Astrocyte (in vitro differentiated cells and primary cell): ENCODE results near the gene NUP133. TPM values are rescaled to one million over a fixed set of nuclear protein-coding genes. Genes with fewer than 3 reads are reported as not detected.
A peak's percentile ranks its signal among the peaks of the same experiment; 100 is the strongest.

Experiments
- DNase-seq: peaks from one replicate; pipeline ENCODE4 v3.0.0-alpha.2; 2010; ENCODE audit warnings: low read depth
- FAIRE-seq: peaks from 2 replicates; lab custom pipeline; 2011; peaks lifted over from hg19 to GRCh38; lab: Jason Lieb, UNC
- H2AFZ ChIP-seq: 2 replicates; pipeline ENCODE4 v1.6.0; 2012; ENCODE audit warnings: low read depth, low read length, inconsistent platforms
- H3K27ac ChIP-seq: 2 replicates; pipeline ENCODE4 v1.5.1; 2011; ENCODE audit warnings: low read depth, low read length, inconsistent platforms
- H3K27me3 ChIP-seq: 2 replicates; pipeline ENCODE4 v1.6.0; 2011; ENCODE audit warnings: low read length, inconsistent platforms; ENCODE audit not compliant: insufficient read depth
- H3K36me3 ChIP-seq: 2 replicates; pipeline ENCODE4 v1.5.1; 2011; ENCODE audit warnings: low read length, inconsistent platforms; ENCODE audit not compliant: insufficient read depth
- H3K4me1 ChIP-seq: 2 replicates; pipeline ENCODE4 v1.5.1; 2011; ENCODE audit warnings: low read length, inconsistent platforms; ENCODE audit not compliant: insufficient read depth
- H3K4me2 ChIP-seq: 2 replicates; pipeline ENCODE4 v1.6.0; 2012; ENCODE audit warnings: low read length, inconsistent platforms
- H3K4me3 ChIP-seq: 2 replicates; pipeline ENCODE4 v1.5.1; 2011; ENCODE audit warnings: low read depth, mild to moderate bottlenecking, low read length, inconsistent platforms; ENCODE audit not compliant: insufficient read depth
- H3K79me2 ChIP-seq: 2 replicates; pipeline ENCODE4 v1.6.0; 2012; ENCODE audit warnings: mild to moderate bottlenecking, low read length, inconsistent platforms; ENCODE audit not compliant: insufficient read depth
- H3K9ac ChIP-seq: 2 replicates; pipeline ENCODE4 v1.6.0; 2012; ENCODE audit warnings: mild to moderate bottlenecking, low read length, inconsistent platforms
- H3K9me3 ChIP-seq: 2 replicates; pipeline ENCODE4 v1.5.1; 2012; ENCODE audit warnings: low read depth, mild to moderate bottlenecking, low read length, inconsistent platforms; ENCODE audit not compliant: insufficient read depth
- H4K20me1 ChIP-seq: 2 replicates; pipeline ENCODE4 v1.6.0; 2012; ENCODE audit warnings: low read length, inconsistent platforms; ENCODE audit not compliant: insufficient read depth
- H3K27ac Mint-ChIP-seq: one replicate; pipeline ENCODE4 v1.8.0; 2021; ENCODE audit warnings: mild to moderate bottlenecking, mixed read lengths; ENCODE audit not compliant: unreplicated experiment
- H3K27me3 Mint-ChIP-seq: one replicate; pipeline ENCODE4 v1.8.0; 2021; ENCODE audit warnings: low read depth, mixed read lengths; ENCODE audit not compliant: unreplicated experiment
- H3K36me3 Mint-ChIP-seq: one replicate; pipeline ENCODE4 v1.8.0; 2021; ENCODE audit warnings: low read depth, mixed read lengths; ENCODE audit not compliant: unreplicated experiment
- H3K4me1 Mint-ChIP-seq: one replicate; pipeline ENCODE4 v1.8.0; 2021; ENCODE audit warnings: low read depth, mixed read lengths; ENCODE audit not compliant: unreplicated experiment
- H3K4me3 Mint-ChIP-seq: one replicate; pipeline ENCODE4 v1.8.0; 2021; ENCODE audit warnings: mild to moderate bottlenecking, moderate library complexity, mixed read lengths; ENCODE audit not compliant: unreplicated experiment
- H3K9me3 Mint-ChIP-seq: one replicate; pipeline ENCODE4 v1.8.0; 2021; ENCODE audit warnings: mild to moderate bottlenecking, mixed read lengths; ENCODE audit not compliant: unreplicated experiment
- CTCF ChIP-seq: IDR thresholded peaks from 2 replicates; pipeline ENCODE4 v1.5.1; 2011; ENCODE audit warnings: low read depth, mild to moderate bottlenecking, inconsistent platforms, low read length, moderate library complexity; ENCODE audit not compliant: insufficient read depth
- EZH2 ChIP-seq: IDR thresholded peaks from 2 replicates; pipeline ENCODE4 v1.6.1; 2012; ENCODE audit warnings: mild to moderate bottlenecking, low read length, inconsistent platforms; ENCODE audit not compliant: insufficient read depth
- total RNA-seq: library from RNA; stranded (reverse); gene quantifications from 2 replicates; pipeline ENCODE4 v1.2.1, GENCODE V29; 2021

Gene NUP133
- total RNA-seq, 1 donor from 2014 or later: 35.1 TPM

DNA sequence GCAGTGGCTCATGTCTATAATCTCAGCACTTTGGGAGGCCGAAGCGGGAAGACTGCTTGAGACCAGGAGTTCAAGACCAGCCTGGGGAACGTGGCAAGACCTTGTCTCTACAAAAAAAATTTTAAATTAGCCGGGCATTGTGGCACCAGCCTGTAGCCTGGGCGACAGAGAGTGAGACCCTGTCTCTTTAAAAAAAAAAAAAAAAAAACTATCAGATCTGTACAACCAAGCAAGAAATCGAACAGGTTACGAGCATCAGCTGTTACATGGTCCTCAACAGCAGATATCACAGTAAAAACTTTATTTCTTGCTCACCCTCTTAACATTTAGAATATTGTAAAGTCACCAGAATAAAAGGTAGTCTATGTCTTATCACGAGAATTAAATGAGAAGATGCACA is 1.5 kb downstream of the NUP133 start:
- no peaks in the 10 kb centered on the region for H4K20me1 ChIP-seq
- Mint-ChIP-seq H3K36me3 (no peaks in the 10 kb centered on the region), H3K4me3 (peak overlapping the region; percentile 94), H3K4me1 (peaks cover 17% of the 10 kb centered on the region), H3K27ac (no peak overlapping the region), H3K9me3 (no peaks in the 10 kb centered on the region), H3K27me3 (no peaks in the 10 kb centered on the region)
- H3K4me3 ChIP-seq: no peak overlapping the region
- FAIRE-seq (no peak), DNase-seq (no peak)
- H3K27me3 ChIP-seq: no peaks in the 10 kb centered on the region
- TF ChIP-seq CTCF: no peak
- TF ChIP-seq EZH2: no peak
- peaks cover 42% of the 10 kb centered on the region for H3K79me2 ChIP-seq
- no peaks in the 10 kb centered on the region for H3K9me3 ChIP-seq
- H3K36me3 ChIP-seq: peaks cover 4% of the 10 kb centered on the region
- no peak overlapping the region for H3K27ac ChIP-seq
- H3K9ac ChIP-seq: peak overlapping the region; percentile 92
- peak overlapping the region; percentile 96 for H3K4me2 ChIP-seq
- H2AFZ ChIP-seq: no peak overlapping the region
- H3K4me1 ChIP-seq: peaks cover 21% of the 10 kb centered on the region

DNA sequence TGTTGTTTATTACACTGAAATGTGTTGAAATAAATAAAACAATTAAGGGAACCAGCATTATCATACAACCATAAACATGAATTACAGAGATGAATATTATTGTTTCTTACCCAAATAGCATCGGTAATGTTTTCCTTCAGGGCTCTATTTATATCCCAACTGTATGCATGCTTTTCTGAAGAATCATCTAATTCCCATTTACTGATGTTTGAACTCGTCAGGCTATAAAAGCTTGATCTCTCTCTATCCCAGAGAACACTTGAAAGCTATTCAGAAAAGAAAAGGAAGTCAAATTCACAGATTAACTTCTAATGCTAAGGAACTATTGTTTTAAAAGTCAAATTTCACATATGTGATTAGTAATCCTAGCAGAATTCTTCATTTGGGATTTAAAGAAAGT is 12.4 kb downstream of the NUP133 start:
- Histone ChIP-seq H3K4me1 (no peaks in the 10 kb centered on the region), H3K9me3 (no peaks in the 10 kb centered on the region), H3K36me3 (peaks cover 32% of the 10 kb centered on the region), H3K4me3 (no peak overlapping the region), H3K27me3 (no peaks in the 10 kb centered on the region), H3K79me2 (no peaks in the 10 kb centered on the region), H3K27ac (no peak overlapping the region), H2AFZ (no peak overlapping the region), H3K9ac (no peak overlapping the region), H3K4me2 (no peak overlapping the region), H4K20me1 (no peaks in the 10 kb centered on the region)
- no peaks in the 10 kb centered on the region for H3K9me3 Mint-ChIP-seq
- no peaks in the 10 kb centered on the region for H3K4me1 Mint-ChIP-seq
- peaks cover 6% of the 10 kb centered on the region for H3K36me3 Mint-ChIP-seq
- DNase-seq: no peak
- peak overlapping the region; percentile 12 for H3K27ac Mint-ChIP-seq
- no peak for TF ChIP-seq EZH2
- TF ChIP-seq CTCF: no peak
- H3K27me3 Mint-ChIP-seq: no peaks in the 10 kb centered on the region
- H3K4me3 Mint-ChIP-seq: no peak overlapping the region
- no peak for FAIRE-seq

DNA sequence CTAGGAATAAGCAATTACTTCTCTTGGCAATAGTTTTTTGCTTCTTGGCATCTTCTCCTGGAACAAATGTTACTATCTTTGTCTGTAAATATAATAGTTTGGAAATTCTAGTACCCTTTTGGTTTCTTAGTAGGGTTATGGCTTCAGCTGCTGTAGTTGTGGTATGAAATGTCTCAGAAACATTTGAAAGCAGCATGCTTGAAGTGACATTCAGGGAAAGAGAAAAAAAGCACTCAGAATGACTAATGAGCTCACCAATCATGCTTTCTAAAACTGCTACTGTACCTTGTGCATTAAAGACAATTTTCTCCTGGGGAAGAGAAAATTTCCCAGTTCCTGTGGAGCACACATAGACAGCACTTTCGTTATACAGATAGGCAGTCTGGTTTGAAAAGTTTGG is 21.0 kb downstream of the NUP133 start:
- H3K36me3 ChIP-seq: peaks cover 44% of the 10 kb centered on the region

More for the DNA sequence above, 21.0 kb downstream of the NUP133 start:
- no peaks in the 10 kb centered on the region for H4K20me1 ChIP-seq
- H3K4me3 Mint-ChIP-seq: no peak overlapping the region
- no peaks in the 10 kb centered on the region for H3K9me3 ChIP-seq
- no peak for TF ChIP-seq CTCF
- no peak for TF ChIP-seq EZH2
- no peak overlapping the region for H3K4me2 ChIP-seq
- H2AFZ ChIP-seq: no peak overlapping the region
- H3K27ac Mint-ChIP-seq: no peak overlapping the region
- no peak overlapping the region for H3K27ac ChIP-seq
- FAIRE-seq (no peak), DNase-seq (no peak)
- H3K4me3 ChIP-seq: no peak overlapping the region
- H3K36me3 Mint-ChIP-seq: peaks cover 7% of the 10 kb centered on the region
- no peak overlapping the region for H3K9ac ChIP-seq
- no peaks in the 10 kb centered on the region for H3K79me2 ChIP-seq
- H3K4me1 ChIP-seq: no peaks in the 10 kb centered on the region
- no peaks in the 10 kb centered on the region for H3K27me3 Mint-ChIP-seq
- no peaks in the 10 kb centered on the region for H3K9me3 Mint-ChIP-seq
- H3K27me3 ChIP-seq: no peaks in the 10 kb centered on the region
- H3K4me1 Mint-ChIP-seq: no peaks in the 10 kb centered on the region
